Tibial artery (tissue), 4 donors: ENCODE data around the gene HSPA14.
A peak's percentile ranks its signal among the peaks of the same experiment; 100 is the strongest.

ENCODE experiments used
- DNase-seq, 2 donors: peaks; one replicate each; pipeline ENCODE4 v3.0.0-alpha.2; 2019
- H3K27ac ChIP-seq, 2 donors: fragments of 200-600 bp; sonication (generic) in 1 of 2; 1 replicate in 1 of 2; 2 replicates in 1 of 2; pipeline ENCODE4 v1.5.1; 2018 to 2019; ENCODE audit warnings: mild to moderate bottlenecking in 1 of 2
- H3K27me3 ChIP-seq, 2 donors: fragments of 200-600 bp; sonication (generic) in 1 of 2; one replicate each; pipeline versions ENCODE4 v1.5.1 to v1.6.0; 2016 to 2019
- H3K36me3 ChIP-seq, 3 donors: fragments of 200-600 bp; sonication (generic) in 2 of 3; one replicate each; pipeline ENCODE4 v1.5.1; 2016 to 2019; ENCODE audit warnings: mild to moderate bottlenecking in 2 of 3
- H3K4me1 ChIP-seq, 4 donors: fragments of 200-600 bp; sonication (generic) in 2 of 4; 1 replicate in 3 of 4; 2 replicates in 1 of 4; pipeline ENCODE4 v1.5.1; 2016 to 2019
- H3K4me3 ChIP-seq, 2 donors: fragments of 200-600 bp; sonication (generic) in 1 of 2; 1 replicate in 1 of 2; 2 replicates in 1 of 2; pipeline ENCODE4 v1.5.1; 2018 to 2019; ENCODE audit warnings: mild to moderate bottlenecking in 2 of 2
- H3K9me3 ChIP-seq, 3 donors: fragments of 200-600 bp; sonication (generic) in 1 of 3; one replicate each; pipeline ENCODE4 v1.5.1; 2016 to 2019
- CTCF ChIP-seq, 2 experiments: fragments of 200-600 bp in 1 of 2; fragments of 450-650 bp in 1 of 2; IDR thresholded peaks; one replicate each; pipeline ENCODE4 v1.5.1; 2017 to 2019; ENCODE audit warnings: antibody characterized with exemption in 2 of 2, mild to moderate bottlenecking in 1 of 2, moderate library complexity in 1 of 2
- intact Hi-C: fragments of 100-400 bp; cut with DNase I; formaldehyde crosslinking; loops from one replicate; pipeline ENCODE4 v1.15.0; 2023; ENCODE audit warnings: low total_unique reads

Gene HSPA14

GRCh38 chr10:14837757-14838581 is at the start of gene HSPA14, which contains the start of the genes CDNF and MSANTD7:
Gene HSPA14, plus strand, starts transcription at chr10:14838306. Its CDS starts 97 bp downstream, at chr10:14838403.
Gene CDNF, minus strand, starts transcription at chr10:14838037. Its CDS starts 91 bp downstream, at chr10:14837946.
Gene MSANTD7, plus strand, starts transcription at chr10:14838306. Its CDS starts 3,979 bp downstream, at chr10:14842285.
- intact Hi-C loops: loop anchor here (5.0 kb wide), 1 partner anchor 39 kb away; the partner anchor contains the start of gene SUV39H2
- Histone ChIP-seq H3K36me3 (peaks cover 20 to 25% (median 21%) of the 10 kb centered on the region in 3 donors), H3K27me3 (no peaks in the 10 kb centered on the region), H3K9me3 (no peaks in the 10 kb centered on the region), H3K27ac (peak within 1 kb of the TSS; percentile 89 to 97), H3K4me1 (peaks cover 0 to 24% (median 17%) of the 10 kb centered on the region in 4 donors), H3K4me3 (peak within 1 kb of the TSS; percentile 92 to 94)
- peak in 1 of 2 experiments; percentile 15 for TF ChIP-seq CTCF (IDR thresholded peaks at IDR 0.05)
- DNase-seq: peak; percentile 98 to 100

- no peak for TF ChIP-seq CTCF (IDR thresholded peaks at IDR 0.05)
- no peak for DNase-seq
- H3K27ac ChIP-seq: no peak overlapping the region
- H3K9me3 ChIP-seq: no peaks in the 10 kb centered on the region
- intact Hi-C loops: no loop called here
- H3K36me3 ChIP-seq: no peaks in the 10 kb centered on the region
- H3K4me1 ChIP-seq: no peaks in the 10 kb centered on the region
- no peak overlapping the region for H3K4me3 ChIP-seq
- H3K27me3 ChIP-seq: no peaks in the 10 kb centered on the region
These were observed 39.5 kb upstream of the HSPA14 start for GRCh38 chr10:14798636-14799035.

GRCh38 chr10:14800397-14800796 is 37.7 kb upstream of the HSPA14 start:
- no peaks in the 10 kb centered on the region for H3K27me3 ChIP-seq
- TF ChIP-seq CTCF (IDR thresholded peaks at IDR 0.05): no peak
- intact Hi-C loops: no loop called here

GRCh38 chr10:14801723-14802122 is 36.4 kb upstream of the HSPA14 start:
- no peaks in the 10 kb centered on the region for H3K9me3 ChIP-seq
- H3K27ac ChIP-seq: no peak overlapping the region
- DNase-seq: no peak
- TF ChIP-seq CTCF (IDR thresholded peaks at IDR 0.05): no peak
- H3K4me1 ChIP-seq: no peaks in the 10 kb centered on the region
- no peaks in the 10 kb centered on the region for H3K27me3 ChIP-seq
- H3K36me3 ChIP-seq: no peaks in the 10 kb centered on the region
- intact Hi-C loops: no loop called here
- H3K4me3 ChIP-seq: no peak overlapping the region

More at GRCh38 chr10:14800397-14800796, 37.7 kb upstream of the HSPA14 start:
- DNase-seq: no peak
- no peaks in the 10 kb centered on the region for H3K36me3 ChIP-seq
- H3K9me3 ChIP-seq: no peaks in the 10 kb centered on the region
- no peak overlapping the region for H3K27ac ChIP-seq
- no peaks in the 10 kb centered on the region for H3K4me1 ChIP-seq
- H3K4me3 ChIP-seq: no peak overlapping the region

- no peak for TF ChIP-seq CTCF (IDR thresholded peaks at IDR 0.05)
These were observed 34.3 kb upstream of the HSPA14 start for GRCh38 chr10:14803827-14804226.

More at GRCh38 chr10:14803827-14804226, 34.3 kb upstream of the HSPA14 start:
- Histone ChIP-seq H3K9me3 (no peaks in the 10 kb centered on the region), H3K4me1 (no peaks in the 10 kb centered on the region), H3K27me3 (no peaks in the 10 kb centered on the region), H3K36me3 (no peaks in the 10 kb centered on the region), H3K4me3 (no peak overlapping the region), H3K27ac (no peak overlapping the region)
- intact Hi-C loops: no loop called here
- DNase-seq: no peak
